HTR-8/SVneo (cell line): ENCODE results near the gene PGBD2.
"Not testable (repeated sequence)": the region's sequence is repeated elsewhere in the genome, so short reads cannot be mapped to it uniquely, and the experiment has no call there.

Experiments
- DNase-seq: peaks from one replicate; pipeline ENCODE4 v3.0.0; 2011; ENCODE audit warnings: low spot score, mixed read lengths; ENCODE audit not compliant: insufficient read length
- FAIRE-seq: peaks from 2 replicates; lab custom pipeline; 2011; peaks lifted over from hg19 to GRCh38; lab: Jason Lieb, UNC

The PGBD2 gene

DNA sequence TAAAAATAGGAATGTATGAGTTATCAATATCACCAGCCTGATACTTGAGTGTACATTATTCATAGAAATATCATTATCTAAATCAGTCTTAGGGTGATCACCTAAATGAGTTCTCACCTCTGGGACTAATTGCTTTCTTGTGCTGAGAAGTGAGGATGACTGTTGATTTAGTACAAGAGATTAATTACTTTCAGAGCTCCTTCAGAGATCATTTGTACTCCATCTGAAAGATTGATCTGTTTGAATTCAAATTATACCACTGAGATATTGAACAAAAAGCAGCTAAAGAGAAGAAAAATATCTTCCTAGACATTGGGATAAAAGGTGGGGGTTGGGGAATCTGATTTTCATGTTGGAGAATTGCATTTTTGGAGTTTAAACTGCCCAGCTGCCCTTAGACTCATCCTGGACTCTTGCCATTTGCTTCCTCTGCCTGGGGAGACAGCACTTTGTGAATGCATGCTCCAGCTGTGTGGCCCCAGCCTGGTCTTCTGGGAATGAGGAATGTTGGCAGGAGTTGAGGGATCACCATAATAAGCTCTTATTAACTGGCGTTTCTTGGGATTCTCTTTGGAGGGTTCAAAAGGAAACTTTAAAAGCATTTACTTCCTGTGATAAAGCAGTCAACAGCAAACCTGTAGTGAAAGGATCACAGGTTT lies 19.7 kb upstream of the PGBD2 start:
- FAIRE-seq = no peak

GRCh38 chr1:248889914-248890243 lies 16.2 kb upstream of the PGBD2 start:
- FAIRE-seq, DNase-seq: not testable (repeated sequence)

More for the DNA sequence above, 19.7 kb upstream of the PGBD2 start:
- no peak for DNase-seq

DNA sequence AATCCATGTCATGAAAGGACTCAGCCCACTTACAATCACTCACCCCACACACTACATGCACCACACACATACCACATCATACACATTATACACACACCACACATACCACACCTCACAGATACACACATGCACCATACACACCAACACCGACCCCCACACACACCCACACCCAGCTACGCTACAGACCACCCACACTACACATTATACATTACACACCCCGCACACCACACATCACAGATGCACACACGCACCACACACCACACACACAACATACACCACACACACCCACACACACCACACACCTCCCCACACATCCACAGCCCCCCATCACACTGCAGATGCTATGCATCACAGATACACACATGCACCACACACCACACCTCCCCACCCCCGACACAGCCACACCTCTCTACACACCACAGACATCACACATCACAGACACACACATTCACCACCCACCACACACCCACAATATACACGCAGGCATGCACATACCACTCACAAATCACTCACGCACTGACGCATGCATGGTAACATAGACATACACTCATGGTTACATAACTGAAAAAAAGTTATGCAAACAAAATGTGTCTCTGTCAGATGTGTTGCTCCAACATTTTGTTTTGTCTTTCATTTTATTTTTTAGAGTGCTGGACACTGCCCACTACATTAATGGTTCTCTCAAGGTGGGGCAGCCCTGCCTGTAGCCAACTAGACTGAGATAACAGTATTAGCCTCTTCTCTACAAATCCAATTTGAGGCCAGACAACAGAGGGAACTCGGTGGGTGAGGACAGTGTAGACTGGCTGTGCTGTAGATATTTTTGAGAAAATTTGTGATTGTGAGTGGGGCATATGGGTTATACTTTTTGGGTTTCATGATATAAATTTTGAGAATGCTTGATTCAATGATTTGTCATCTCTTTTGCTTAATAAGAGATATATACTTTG lies 15.2 kb upstream of the PGBD2 start:
- DNase-seq (no peak), FAIRE-seq (peak; percentile 89)

DNA sequence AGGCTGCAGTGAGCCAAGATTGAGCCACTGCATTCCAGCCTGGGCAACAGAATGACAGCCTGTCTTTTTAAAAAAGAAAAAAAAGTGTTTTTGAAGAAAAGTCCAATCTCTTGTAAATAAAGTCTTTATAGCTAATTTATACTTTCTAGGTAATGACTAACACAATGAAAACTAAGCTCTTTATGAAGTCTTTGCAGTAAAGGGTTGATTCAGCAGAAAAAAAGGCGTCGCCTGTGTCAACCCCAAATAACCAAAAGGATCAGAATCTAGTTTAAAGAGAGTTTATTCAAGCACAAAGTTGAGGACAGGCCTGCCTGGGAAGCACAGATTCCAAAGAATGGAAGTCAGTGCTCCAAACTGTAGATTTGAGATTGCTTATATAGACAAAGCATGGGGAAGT lies 14.3 kb upstream of the PGBD2 start:
- FAIRE-seq (no peak), DNase-seq (no peak)

DNA sequence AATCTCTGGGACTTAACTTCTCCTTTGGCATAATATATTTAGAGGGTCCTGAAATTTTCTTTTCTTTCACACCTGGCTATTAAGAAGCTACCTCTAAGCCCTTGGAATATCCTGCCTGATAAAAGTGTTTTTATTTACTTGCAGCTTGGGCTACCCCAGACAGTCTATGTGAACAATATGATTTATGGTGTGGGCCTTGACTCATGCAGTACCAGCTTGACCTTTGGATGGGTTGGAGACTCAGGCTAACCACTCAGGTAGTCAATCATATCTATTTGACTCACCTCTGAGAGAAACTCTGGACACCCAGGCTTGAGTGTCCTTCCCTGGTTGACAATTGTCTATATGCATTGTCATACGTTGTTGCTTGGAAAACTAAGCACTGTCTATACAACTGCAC lies 13.4 kb upstream of the PGBD2 start:
- DNase-seq (no peak), FAIRE-seq (no peak)

DNA sequence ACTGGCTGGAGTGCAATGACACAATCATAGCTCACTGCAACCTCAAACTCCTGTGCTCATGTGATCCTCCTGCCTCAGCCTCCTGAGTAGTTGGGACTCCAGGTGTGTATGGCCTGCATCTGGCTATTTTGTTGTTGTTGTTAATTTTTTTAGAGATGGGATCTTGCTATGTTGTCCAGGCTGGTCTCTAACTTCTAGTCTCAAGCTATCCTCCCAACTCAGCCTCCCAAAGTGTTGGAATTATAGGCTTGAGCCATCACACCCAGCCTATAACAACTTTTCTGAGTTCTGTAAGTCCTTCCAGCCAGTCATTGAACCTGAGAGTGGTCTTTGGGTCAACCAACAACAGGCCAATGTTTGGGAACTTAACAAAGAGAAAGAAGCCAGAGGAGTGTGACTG lies 11.2 kb upstream of the PGBD2 start:
- DNase-seq (no peak), FAIRE-seq (no peak)

- DNase-seq = no peak
- FAIRE-seq = no peak
Observed at GRCh38 chr1:248897412-248898337, 8.4 kb upstream of the PGBD2 start.

DNA sequence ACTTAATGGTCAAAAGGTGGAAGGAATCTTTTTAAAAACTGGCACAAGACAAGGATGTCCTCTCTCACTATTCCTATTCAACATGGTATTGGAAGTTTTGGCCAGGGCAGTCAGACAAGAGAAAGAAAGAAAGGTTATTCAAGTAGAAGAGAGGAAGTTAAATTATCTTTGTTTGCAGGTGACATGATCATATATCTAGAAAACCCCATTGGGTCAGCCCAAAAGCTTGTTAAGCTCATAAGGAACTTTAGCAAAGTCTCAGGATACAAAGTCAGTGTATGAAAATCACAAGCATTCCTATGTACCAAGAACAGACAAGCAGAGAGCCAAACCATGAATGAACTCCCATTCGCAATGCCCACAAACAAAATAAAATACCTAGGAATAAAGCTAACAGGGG lies 5.4 kb upstream of the PGBD2 start:
- FAIRE-seq (no peak), DNase-seq (no peak)

- DNase-seq = no peak
- FAIRE-seq = no peak
Observed at GRCh38 chr1:248901578-248901977, 4.5 kb upstream of the PGBD2 start.

DNA sequence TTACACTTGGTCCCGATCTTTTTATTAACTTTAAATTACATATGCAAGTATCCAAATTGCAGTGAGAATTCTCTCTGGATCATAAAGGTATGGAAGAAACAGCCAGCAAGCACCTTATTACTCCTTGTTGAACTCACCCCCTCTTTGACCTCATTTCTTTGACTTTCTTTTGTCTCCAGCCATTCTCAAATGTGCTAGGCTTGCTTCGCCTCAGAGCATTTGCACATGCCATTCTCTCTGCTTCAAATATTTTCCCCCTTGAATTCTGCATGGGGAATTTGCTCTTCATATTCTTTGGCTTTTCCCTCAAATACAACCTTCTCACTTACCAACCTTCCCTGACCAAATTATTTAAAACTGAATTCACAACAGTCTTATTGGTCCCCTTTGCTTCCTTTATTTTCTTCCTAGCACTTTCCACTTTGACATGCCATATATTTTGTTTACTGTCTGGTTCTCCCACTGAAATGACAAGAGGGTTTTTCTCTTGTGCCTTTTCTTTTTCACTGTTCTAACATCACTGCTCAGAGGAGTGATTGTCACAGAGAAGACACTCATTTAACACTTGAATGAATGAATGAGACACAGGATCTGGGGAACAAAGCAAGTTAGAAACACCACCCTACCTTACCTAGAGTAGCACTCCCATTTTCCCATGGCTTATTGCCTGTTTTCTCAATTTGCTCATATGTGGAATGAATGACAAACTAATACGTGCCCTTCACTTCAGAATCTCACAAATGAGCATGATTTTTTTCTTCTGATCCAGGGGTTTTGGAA lies 1.4 kb upstream of the PGBD2 start:
- no peak for DNase-seq
- FAIRE-seq = no peak

DNA sequence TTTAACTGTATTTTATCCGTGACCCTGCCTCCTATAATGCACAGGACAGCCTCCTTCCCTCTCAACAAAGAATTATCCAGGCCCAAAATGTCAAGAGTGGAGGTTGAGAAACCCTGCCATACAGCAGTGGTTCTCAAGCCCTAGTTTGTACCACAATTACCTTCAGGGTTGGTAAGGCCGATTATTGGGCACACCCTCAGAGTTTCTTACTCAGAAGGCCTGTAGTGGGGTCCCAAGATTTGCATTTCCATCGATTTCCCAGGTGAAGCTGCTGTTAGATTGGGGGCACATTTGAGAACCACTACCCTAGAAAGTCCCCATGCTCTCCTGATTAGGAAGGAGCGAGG lies 400 bp upstream of the PGBD2 start:
- FAIRE-seq (no peak), DNase-seq (no peak)

GRCh38 chr1:248906753-248907661 lies 972 bp downstream of the PGBD2 start:
- DNase-seq = no peak

DNA sequence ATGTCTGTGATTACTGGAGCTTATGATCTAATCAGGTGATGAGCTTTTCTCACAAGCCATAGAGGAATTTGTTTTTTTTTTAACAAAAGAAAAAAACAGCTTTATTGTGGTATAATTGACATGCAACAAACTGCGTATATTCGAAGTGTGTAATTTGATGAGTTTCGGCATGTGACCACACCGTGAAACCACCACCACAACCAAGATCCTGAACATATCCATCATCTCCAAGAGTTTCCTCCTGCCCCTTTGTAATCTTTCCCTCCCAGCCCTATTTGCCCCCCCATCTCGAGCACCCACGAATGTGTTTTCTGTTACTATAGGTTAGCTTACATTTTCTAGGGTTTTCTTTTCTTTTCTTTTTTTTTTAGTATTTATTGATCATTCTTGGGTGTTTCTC lies 4.7 kb downstream of the PGBD2 start:
- no peak for DNase-seq
- no peak for FAIRE-seq

More at GRCh38 chr1:248906753-248907661, 972 bp downstream of the PGBD2 start:
- no peak for FAIRE-seq

DNA sequence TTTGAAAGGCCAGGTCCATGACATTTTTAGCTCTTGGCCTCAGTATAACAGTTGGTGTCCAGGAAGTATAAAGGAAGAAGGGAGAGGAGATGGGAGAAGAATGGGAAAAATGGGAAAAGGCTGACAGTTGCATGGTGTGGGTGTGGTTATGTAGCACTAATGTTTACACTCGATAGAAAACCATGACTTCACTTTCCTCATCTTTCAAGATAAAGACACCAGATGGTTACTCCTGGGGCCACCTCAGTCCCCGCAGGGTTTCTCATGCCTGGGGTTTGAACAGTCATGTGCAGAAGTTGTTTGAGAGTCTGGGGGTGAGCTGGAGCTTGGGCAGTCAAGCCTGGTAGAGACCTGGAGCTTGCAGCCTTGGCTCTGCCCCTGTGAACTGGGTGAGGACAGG lies 7.9 kb downstream of the PGBD2 start:
- no peak for FAIRE-seq

DNA sequence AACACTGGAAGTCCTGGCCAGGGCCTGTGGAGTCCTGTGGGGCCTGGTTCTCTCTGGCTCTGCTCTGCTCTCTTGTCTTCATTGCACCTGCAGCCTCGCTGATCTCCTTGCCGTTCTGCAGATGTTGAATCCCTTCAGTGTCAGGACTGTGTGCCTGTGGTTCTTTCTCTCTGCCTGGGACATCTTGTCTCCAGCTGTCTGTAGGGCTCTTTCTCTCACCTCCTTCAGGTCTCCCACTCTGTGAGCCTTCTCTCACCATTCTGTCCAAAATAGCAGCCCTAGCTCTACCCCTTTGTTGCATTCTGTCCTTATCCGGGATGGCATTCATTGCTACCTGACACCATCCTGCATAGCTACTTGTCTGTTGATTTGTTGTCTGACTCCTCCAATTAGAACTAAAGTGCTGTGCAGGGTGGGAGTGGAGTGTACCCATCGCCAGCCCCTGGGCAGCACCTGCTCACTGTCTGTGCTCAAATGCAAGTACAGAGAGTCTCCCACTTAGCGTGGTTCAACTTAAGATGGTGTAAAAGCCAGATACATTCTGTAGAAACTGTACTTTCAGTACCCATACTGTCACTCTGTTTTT lies 8.9 kb downstream of the PGBD2 start:
- FAIRE-seq = no peak
- DNase-seq = no peak

More for the DNA sequence above, 7.9 kb downstream of the PGBD2 start:
- DNase-seq = no peak

DNA sequence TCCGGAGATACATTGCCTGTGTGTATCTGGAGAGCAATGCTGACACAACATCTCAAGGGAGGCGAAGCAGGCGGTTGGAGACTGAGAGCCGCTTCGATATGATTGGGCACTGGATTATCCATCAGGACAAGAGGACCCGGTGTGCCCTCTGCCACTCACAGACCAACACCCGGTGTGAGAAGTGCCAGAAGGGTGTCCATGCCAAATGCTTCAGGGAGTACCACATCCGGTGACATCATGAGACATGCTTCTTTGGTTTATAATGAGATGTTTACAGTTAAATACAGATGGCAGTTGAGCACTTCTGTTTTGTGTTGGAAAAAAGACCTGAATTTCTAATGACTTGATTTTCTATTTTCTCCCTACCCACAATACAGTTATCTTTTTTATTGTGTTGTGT lies 12.1 kb downstream of the PGBD2 start:
- FAIRE-seq (no peak), DNase-seq (no peak)

DNA sequence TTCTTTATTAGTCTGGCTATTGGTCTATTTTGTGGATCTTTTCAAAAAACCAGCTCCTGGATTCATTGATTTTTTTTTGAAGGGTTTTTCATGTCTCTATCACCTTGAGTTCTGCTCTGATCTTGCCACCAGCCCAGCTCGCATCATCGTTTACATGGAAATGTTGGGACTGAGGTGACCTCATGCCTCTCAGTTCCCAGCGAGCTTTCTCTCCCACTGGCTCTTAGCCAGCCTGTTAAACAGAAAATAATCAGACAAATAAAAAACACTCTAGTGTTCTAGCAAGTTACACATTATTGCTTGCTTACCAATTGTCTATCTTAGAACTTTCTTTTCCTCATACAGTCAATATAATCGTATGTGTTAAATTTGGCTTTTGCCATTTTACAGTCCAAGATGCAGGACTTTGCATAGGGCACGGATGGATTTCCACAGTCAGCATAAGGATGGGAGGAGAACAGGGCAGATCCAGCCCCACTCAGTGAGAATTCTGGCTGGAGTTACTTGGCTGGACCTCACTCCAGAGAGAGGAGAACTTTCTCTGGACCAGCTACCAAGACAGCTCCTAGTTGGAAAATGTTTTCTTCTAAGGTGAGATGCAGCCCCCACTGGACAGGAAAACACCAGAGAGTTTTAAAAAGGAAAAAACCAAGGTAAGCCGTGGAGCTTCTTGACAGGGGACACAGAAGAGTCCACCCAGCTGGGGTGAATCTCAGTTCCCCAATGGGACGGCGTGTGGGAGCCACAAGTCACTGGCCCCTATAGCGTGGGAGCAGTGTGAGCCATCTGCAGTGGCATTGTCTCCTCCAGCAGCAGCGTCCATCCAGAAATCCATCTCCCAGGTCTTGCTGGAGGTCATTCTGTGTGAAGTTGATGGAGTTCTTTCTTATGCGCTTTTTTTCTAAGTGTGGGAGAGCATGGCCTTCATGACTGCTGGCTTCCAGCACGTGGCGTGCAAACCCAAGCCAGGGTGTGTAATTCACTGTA lies 17.6 kb downstream of the PGBD2 start:
- FAIRE-seq = no peak

More for the DNA sequence above, 17.6 kb downstream of the PGBD2 start:
- DNase-seq = no peak
